Fibroblast of the aortic adventitia (primary cell): ENCODE results near the gene HPN. TPM values are rescaled to one million over a fixed set of nuclear protein-coding genes. Genes with fewer than 3 reads are reported as not detected.

Experiments
- DNase-seq: peaks from one replicate; pipeline ENCODE4 v3.0.0-alpha.2; 2010; ENCODE audit warnings: low read depth
- H3K4me3 ChIP-seq: 2 replicates; pipeline ENCODE4 v1.5.1; 2011; ENCODE audit warnings: low read depth, mild to moderate bottlenecking, control low read depth, low read length, moderate library complexity
- total RNA-seq: library from RNA; depleted of rRNA; stranded (reverse); fragments of >200 nt; gene quantifications from 2 replicates; pipeline ENCODE4 v1.2.3, GENCODE V29; 2012; ENCODE audit warnings: low replicate concordance
- TF ChIP-seq, protein P1 (sequence below): IDR thresholded peaks from 2 replicates; pipeline ENCODE4 v1.5.1; 2011; ENCODE audit warnings: mild to moderate bottlenecking, low read length, control low read depth, inconsistent platforms; ENCODE audit not compliant: insufficient read depth

Gene HPN
- total RNA-seq, 1 donor: not detected

- no peak for DNase-seq
Measured at GRCh38 chr19:34998777-34999497, 42.6 kb upstream of the HPN start.

GRCh38 chr19:34999498-35000337 lies 41.8 kb upstream of the HPN start, which contains the start of gene GRAMD1A:
Gene GRAMD1A, plus strand, starts transcription at chr19:35000323. Its CDS starts 156 bp downstream, at chr19:35000479.
- TF ChIP-seq, protein P1, sequence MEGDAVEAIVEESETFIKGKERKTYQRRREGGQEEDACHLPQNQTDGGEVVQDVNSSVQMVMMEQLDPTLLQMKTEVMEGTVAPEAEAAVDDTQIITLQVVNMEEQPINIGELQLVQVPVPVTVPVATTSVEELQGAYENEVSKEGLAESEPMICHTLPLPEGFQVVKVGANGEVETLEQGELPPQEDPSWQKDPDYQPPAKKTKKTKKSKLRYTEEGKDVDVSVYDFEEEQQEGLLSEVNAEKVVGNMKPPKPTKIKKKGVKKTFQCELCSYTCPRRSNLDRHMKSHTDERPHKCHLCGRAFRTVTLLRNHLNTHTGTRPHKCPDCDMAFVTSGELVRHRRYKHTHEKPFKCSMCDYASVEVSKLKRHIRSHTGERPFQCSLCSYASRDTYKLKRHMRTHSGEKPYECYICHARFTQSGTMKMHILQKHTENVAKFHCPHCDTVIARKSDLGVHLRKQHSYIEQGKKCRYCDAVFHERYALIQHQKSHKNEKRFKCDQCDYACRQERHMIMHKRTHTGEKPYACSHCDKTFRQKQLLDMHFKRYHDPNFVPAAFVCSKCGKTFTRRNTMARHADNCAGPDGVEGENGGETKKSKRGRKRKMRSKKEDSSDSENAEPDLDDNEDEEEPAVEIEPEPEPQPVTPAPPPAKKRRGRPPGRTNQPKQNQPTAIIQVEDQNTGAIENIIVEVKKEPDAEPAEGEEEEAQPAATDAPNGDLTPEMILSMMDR: no peak
- peak; percentile 83 for DNase-seq
- H3K4me3 ChIP-seq: peak within 1 kb of the TSS; percentile 77

More at GRCh38 chr19:34998777-34999497, 42.6 kb upstream of the HPN start:
- TF ChIP-seq, protein P1: no peak
- H3K4me3 ChIP-seq: peak overlapping the region; percentile 77

GRCh38 chr19:35000338-35000646 lies 41.2 kb upstream of the HPN start:
- H3K4me3 ChIP-seq: peak overlapping the region; percentile 77
- DNase-seq: no peak
- TF ChIP-seq, protein P1: no peak

DNA sequence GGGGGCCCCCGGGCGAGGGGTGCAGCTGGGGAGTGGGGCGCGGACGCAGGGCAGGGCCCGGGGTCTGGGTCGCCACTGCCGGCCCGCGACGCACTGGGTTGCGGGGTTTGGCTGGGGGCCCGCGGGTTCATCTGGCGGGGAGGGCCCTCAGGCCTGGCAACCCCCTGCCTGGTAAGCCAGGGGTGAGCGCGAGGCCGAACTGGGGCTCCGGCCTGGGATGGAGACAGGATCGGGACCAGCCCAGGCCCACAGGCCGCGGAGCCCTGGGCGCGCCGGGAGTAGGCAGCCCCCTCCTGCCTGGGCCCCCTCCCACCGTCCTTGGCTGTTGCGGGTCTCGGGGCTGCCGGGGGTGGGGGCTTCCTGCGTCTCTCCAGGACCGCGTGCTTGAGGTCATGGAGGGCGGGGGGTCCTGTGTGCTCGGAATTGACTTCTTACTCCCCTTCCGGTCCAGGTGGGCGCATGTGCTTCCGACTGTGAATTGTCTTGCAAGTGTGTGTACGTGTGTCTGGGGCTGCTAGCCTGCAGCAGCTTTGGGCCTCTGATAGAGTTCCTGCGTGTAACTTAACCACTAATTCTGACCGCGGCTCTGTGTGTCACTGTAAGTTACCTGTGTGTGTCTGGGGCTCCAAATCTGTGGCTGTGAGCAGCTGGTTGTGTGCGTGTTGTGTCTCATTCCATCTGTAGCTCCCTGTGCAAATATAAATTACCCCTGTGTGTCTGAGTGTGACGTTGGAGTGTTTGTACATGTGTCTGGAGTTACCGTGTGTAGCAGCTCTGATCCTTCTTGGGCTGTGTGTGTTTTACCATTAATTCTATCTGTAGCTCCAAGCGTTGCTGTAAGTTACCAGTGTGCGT lies 40.6 kb upstream of the HPN start:
- DNase-seq: peak; percentile 41
- TF ChIP-seq, protein P1: no peak

GRCh38 chr19:35002037-35002535 lies 39.4 kb upstream of the HPN start:
- H3K4me3 ChIP-seq: peak overlapping the region; percentile 13
- no peak for DNase-seq
- TF ChIP-seq, protein P1: no peak

More for the DNA sequence above, 40.6 kb upstream of the HPN start:
- H3K4me3 ChIP-seq: peak overlapping the region; percentile 77

GRCh38 chr19:35004517-35005255 lies 36.8 kb upstream of the HPN start:
- no peak for DNase-seq
- TF ChIP-seq, protein P1: no peak
- no peak overlapping the region for H3K4me3 ChIP-seq
